Dedifferentiated amniotic fluid mesenchymal stem cell (primary cell): ENCODE data around the gene FADS6.

Experiments
- DNase-seq: peaks from one replicate; pipeline ENCODE4 v3.0.0-alpha.2; 2016; ENCODE audit errors: extremely low spot score

The FADS6 gene

DNA sequence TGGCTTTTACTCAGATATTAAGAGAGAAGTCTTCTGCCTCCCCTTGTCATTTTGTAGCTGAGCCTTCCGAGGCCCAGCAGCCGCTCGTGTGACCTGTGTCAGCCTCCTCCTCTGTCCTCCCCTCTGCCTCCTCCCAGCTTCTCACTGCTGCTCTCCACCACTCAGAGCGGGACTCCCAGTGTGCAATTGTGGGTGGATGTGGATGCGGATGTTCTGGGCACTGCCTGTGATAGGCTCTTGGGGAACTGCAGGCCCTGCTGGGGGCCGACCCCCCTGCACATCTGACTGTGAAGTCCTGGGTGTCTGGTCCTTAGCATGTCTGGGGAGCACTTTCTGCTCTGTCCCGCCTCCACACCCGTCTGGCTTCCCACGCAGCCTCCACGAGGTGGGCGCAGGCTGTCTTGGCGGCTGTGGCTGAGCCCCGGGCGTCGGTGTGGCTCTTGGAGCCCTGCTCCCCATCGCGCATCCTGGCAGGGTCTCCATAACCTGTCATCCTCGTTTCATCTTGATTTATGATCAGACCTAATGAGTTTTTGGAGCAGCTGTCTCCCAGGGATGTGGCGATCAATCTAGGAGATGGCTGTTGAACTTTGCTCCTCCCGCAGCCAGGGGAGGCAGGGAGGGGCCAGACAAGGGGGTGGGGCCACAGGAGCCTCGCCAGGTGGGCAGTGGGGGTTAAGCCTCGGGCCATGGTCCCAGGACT lies 61.8 kb downstream of the FADS6 start:
- DNase-seq, result no peak

- no peak for DNase-seq
Observed at GRCh38 chr17:74830861-74831260, 62.6 kb downstream of the FADS6 start.

- DNase-seq, result no peak
Observed at GRCh38 chr17:74827800-74828199, 65.6 kb downstream of the FADS6 start.
